ENCODE data around the gene FCHO2.

DNA sequence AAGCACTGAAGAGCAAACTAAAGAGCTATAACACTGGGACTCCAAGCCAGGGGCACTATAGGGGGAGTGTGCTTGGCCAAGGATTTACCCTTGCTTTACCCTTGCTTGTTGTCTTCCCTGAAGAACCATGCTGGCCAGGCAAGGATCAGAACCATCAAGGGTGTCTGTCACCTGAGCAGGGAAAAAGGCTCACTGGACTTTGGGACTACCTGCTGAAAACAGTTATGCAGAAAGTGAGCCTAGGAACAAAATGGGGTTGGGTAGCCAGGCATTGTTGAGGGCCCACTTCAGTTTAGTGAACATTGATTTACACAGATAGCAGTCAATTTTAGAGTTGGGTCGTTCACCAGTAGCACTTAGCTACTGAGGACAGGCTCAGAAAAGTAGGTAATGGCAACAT lies 156.5 kb downstream of the FCHO2 start:
- TF ChIP-seq POLR2A (IDR thresholded peaks at IDR 0.05; ENCODE audit: low read depth, low read length), result no peak
- no peak for TF ChIP-seq MAFK (IDR thresholded peaks at IDR 0.05; ENCODE audit: low read depth, low read length)
- TF ChIP-seq, protein P1, sequence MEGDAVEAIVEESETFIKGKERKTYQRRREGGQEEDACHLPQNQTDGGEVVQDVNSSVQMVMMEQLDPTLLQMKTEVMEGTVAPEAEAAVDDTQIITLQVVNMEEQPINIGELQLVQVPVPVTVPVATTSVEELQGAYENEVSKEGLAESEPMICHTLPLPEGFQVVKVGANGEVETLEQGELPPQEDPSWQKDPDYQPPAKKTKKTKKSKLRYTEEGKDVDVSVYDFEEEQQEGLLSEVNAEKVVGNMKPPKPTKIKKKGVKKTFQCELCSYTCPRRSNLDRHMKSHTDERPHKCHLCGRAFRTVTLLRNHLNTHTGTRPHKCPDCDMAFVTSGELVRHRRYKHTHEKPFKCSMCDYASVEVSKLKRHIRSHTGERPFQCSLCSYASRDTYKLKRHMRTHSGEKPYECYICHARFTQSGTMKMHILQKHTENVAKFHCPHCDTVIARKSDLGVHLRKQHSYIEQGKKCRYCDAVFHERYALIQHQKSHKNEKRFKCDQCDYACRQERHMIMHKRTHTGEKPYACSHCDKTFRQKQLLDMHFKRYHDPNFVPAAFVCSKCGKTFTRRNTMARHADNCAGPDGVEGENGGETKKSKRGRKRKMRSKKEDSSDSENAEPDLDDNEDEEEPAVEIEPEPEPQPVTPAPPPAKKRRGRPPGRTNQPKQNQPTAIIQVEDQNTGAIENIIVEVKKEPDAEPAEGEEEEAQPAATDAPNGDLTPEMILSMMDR (conservative IDR thresholded peaks at IDR 0.05; ENCODE audit: low read depth, low read length), result no peak
- TF ChIP-seq MXI1 (IDR thresholded peaks at IDR 0.05; ENCODE audit: borderline replicate concordance, low read depth, low read length), result no peak
- TF ChIP-seq FOS (IDR thresholded peaks at IDR 0.05; ENCODE audit: low read depth, low read length), result no peak
- TF ChIP-seq, protein P2, sequence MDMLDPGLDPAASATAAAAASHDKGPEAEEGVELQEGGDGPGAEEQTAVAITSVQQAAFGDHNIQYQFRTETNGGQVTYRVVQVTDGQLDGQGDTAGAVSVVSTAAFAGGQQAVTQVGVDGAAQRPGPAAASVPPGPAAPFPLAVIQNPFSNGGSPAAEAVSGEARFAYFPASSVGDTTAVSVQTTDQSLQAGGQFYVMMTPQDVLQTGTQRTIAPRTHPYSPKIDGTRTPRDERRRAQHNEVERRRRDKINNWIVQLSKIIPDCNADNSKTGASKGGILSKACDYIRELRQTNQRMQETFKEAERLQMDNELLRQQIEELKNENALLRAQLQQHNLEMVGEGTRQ (IDR thresholded peaks at IDR 0.05; ENCODE audit: low read depth, low read length), result no peak
- no peak for TF ChIP-seq RFX5 (IDR thresholded peaks at IDR 0.05; ENCODE audit: low read depth, low read length)
- no peak for TF ChIP-seq CEBPB (IDR thresholded peaks at IDR 0.05; ENCODE audit: low read depth, low read length)
- no peak for TF ChIP-seq RCOR1 (IDR thresholded peaks at IDR 0.05; ENCODE audit: insufficient replicate concordance, low read length)
- no peak for TF ChIP-seq BHLHE40 (IDR thresholded peaks at IDR 0.05; ENCODE audit: low read depth, low read length)

Data from IMR-90 (cell line).